ENCODE data around the gene TSHZ2.
A peak's percentile ranks its signal among the peaks of the same experiment; 100 is the strongest.

The TSHZ2 gene

DNA sequence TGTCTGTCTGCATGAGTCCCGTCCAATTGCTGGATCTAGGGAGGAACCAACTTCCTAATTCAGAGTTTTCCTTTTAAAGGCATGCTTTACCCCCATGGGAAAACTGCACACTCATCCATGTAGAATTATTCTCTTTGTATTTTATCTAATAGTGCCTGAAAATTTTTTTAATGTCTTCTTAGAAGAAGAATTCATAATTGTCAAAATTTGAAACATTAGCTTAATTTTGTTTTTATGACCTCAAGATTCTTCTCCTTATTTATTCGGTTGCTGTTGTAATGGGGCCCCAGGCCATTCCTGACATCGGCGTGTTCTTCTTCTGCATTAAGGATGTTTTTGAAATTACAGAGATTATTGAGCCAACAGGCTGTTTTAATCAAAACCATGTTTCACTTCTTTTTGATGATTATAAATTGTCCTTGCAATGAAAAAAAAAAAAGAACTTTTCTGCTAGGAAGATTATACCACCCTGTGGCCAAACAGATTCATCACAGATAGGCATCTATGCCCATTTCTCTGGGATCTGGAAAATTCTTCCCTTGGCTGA is 521.2 kb downstream of the TSHZ2 start:
- H3K4me3 ChIP-seq (ENCODE audit: low read length), result no peak overlapping the region
- peak; percentile 56 for DNase-seq (ENCODE audit: low read depth)
- TF ChIP-seq, protein P1, sequence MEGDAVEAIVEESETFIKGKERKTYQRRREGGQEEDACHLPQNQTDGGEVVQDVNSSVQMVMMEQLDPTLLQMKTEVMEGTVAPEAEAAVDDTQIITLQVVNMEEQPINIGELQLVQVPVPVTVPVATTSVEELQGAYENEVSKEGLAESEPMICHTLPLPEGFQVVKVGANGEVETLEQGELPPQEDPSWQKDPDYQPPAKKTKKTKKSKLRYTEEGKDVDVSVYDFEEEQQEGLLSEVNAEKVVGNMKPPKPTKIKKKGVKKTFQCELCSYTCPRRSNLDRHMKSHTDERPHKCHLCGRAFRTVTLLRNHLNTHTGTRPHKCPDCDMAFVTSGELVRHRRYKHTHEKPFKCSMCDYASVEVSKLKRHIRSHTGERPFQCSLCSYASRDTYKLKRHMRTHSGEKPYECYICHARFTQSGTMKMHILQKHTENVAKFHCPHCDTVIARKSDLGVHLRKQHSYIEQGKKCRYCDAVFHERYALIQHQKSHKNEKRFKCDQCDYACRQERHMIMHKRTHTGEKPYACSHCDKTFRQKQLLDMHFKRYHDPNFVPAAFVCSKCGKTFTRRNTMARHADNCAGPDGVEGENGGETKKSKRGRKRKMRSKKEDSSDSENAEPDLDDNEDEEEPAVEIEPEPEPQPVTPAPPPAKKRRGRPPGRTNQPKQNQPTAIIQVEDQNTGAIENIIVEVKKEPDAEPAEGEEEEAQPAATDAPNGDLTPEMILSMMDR (conservative IDR thresholded peaks at IDR 0.05; ENCODE audit: low read length), result peak; percentile 47

DNA sequence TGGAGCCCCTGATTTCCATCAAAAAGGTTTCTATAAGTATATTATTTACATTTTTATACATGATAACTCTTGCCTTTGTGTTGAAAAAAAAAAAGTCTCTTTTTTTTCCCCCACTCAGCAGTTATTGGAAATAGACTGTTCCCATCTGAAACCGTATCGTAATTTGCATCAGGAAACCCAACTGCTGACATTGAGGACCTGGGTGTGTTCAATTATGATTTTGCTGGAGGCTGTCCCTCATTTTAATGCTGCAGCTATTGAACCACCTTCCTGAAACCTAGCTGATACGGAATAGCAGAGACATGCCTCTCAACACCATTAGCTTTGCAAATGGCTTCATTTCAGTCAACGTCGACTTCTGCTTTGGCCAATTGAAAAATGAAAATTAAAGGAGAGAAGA is 522.6 kb downstream of the TSHZ2 start:
- TF ChIP-seq, protein P1 (conservative IDR thresholded peaks at IDR 0.05; ENCODE audit: low read length), result no peak
- H3K4me3 ChIP-seq (ENCODE audit: low read length), result no peak overlapping the region
- no peak for DNase-seq (ENCODE audit: low read depth)

DNA sequence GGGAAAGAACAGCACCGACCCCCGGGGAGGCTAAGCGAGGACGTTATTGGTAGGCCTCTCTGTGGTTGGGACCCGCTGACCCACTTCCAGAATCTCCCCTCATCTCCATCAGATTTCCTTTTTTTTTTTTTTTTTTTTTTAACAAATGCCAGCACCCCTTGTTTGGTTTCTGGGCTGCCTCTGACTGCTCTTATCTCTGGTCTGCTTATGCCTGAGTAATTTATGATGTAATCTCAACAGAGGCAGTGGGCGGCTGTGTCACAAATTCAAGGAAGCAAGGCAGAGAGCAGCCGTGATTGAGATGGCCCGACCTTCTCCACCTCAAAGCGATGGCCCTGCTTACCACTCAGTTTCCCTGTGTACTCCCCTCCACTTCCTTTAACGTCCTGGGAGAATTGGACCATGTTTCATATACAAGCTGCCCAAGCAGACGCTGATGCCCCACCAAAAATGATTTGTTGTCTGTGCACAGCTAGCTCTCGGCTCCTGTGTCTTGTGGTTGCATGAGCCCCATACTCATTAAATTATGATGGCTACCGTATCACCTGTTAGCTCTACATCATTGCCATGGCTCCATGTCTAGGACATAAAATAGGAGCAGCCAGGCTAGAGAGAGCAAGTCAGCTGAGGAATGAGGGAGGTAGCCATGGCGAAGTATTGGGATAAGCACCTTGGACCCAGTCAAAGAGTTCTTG is 523.4 kb downstream of the TSHZ2 start:
- DNase-seq (ENCODE audit: low read depth), result no peak
- no peak overlapping the region for H3K4me3 ChIP-seq (ENCODE audit: low read length)
- TF ChIP-seq, protein P1 (conservative IDR thresholded peaks at IDR 0.05; ENCODE audit: low read length), result no peak

DNA sequence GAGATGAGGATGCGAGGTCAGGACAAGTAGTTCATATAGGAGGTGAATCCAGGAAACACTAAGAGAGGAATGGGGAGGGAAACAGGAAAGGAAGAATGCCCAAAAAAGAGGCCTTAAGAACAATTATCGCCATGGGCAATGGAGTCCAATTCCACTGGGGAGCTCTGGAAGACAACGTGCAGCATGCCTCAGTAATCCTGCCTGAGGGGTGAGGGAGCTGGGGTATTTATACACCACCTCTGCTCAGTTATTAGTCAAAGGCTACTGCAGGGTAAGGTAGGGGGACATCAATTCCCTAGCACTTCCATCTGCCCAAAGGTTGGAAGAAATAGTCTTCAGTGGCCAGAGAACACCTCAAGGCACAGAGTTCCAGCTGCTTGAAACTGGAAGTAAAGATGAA is 525.1 kb downstream of the TSHZ2 start:
- DNase-seq (ENCODE audit: low read depth), result no peak
- H3K4me3 ChIP-seq (ENCODE audit: low read length), result no peak overlapping the region
- TF ChIP-seq, protein P1 (conservative IDR thresholded peaks at IDR 0.05; ENCODE audit: low read length), result no peak

DNA sequence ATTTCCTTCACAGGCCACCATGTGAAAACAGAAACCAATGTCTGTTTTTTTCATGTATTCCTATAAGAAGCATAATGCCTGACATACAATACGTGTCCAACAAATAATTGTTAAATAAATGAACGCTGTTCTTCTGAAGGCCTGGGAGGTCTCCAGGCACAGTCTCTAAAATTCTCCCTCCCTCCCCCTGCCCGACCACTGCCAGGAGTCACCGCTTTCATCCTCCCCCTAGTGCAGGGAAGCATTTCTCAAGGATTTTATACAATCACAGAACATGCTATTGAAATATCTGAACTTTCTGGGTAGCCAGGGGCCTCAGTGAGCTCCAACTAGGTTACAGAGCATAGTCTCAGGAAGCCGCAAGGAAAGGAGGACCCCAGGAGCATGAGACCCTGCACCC is 526.2 kb downstream of the TSHZ2 start:
- no peak overlapping the region for H3K4me3 ChIP-seq (ENCODE audit: low read length)
- no peak for DNase-seq (ENCODE audit: low read depth)
- TF ChIP-seq, protein P1 (conservative IDR thresholded peaks at IDR 0.05; ENCODE audit: low read length), result no peak

DNA sequence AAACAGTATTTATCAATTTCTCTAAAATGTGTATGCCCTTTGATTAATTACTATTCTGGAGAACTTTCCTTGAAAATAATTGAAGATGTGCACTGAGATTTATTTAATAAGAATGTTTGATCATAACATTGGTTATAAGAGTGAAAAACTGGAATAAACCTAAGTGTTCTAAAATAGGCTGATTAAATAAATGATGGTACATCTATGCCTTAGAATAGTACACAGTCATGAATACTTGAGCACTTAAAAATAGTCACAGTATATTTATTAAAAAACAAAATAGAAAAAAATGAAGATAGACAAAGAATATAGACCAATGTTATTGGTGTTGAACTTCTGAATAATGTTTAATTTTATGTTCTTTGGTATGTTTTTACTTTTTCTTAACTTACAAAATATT is 528.5 kb downstream of the TSHZ2 start:
- TF ChIP-seq, protein P1 (conservative IDR thresholded peaks at IDR 0.05; ENCODE audit: low read length), result no peak
- DNase-seq (ENCODE audit: low read depth), result no peak

DNA sequence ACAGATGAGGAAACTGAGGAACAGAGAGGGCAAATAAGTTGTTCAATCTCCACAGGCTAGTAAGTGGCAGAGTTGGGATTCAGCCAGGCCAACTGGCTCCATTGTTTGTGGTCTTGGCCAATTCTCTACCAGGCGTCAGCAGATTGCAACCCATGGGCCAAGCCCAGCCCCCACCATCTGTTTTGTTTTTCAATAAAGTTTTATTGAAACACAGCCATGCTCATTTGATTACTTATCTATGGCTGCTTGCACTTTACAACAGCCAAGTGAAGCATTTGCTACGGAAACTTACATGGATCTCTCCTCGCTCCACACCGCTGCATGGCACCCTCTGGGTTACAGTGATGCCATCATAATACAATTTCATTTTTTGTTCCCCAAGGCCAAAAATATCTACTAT is 530.7 kb downstream of the TSHZ2 start:
- TF ChIP-seq, protein P1 (conservative IDR thresholded peaks at IDR 0.05; ENCODE audit: low read length), result no peak
- H3K4me3 ChIP-seq (ENCODE audit: low read length), result no peak overlapping the region
- DNase-seq (ENCODE audit: low read depth), result no peak

More for the DNA sequence above, 528.5 kb downstream of the TSHZ2 start:
- no peak overlapping the region for H3K4me3 ChIP-seq (ENCODE audit: low read length)
